GM18511 (cell line): ENCODE data around the gene HSBP1.

Experiments
- ATAC-seq: cut with Tn5 transposase; IDR thresholded peaks from one replicate; pipeline ENCODE4 v1.9.1; 2021; ENCODE audit warnings: mild to moderate bottlenecking, moderate library complexity; ENCODE audit not compliant: unreplicated experiment

The HSBP1 gene

DNA sequence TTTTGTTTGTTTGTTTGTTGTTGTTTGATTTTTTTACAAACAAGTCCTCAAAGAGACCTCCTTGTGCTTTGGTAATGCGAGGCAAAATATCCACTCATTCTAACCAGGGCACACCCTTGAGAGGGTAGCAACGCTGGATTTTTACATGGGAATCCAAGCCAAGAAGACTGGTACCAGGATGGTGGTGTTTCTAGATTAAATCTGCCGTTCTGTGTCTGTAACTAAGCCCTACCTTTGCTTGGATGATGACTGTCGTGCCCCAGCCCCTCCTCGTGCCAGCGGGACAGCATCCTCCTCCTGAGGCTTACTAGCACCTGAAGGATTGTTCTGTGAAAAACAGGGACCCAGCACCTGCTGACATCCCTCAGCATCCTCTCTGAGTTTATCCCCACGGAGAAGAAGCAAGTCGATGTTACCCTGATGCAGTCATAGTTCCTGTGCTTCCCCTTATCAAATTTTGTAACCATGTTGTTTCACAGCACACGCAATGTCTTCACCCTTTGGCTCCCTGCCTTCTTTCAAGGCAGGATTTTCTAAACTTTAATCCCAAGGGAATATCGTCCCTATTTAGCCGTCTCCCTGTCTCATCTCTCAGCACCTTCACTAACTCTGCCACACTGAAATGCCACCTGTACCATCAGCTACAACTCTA is 5.1 kb upstream of the HSBP1 start:
- no peak for ATAC-seq

GRCh38 chr16:83803811-83804210 is 4.0 kb upstream of the HSBP1 start:
- no peak for ATAC-seq

- no peak for ATAC-seq
Observed at GRCh38 chr16:83804366-83804765, 3.4 kb upstream of the HSBP1 start.

GRCh38 chr16:83806036-83806435 is 1.7 kb upstream of the HSBP1 start:
- no peak for ATAC-seq

- no peak for ATAC-seq
Observed at GRCh38 chr16:83806731-83807130, 1.0 kb upstream of the HSBP1 start.

DNA sequence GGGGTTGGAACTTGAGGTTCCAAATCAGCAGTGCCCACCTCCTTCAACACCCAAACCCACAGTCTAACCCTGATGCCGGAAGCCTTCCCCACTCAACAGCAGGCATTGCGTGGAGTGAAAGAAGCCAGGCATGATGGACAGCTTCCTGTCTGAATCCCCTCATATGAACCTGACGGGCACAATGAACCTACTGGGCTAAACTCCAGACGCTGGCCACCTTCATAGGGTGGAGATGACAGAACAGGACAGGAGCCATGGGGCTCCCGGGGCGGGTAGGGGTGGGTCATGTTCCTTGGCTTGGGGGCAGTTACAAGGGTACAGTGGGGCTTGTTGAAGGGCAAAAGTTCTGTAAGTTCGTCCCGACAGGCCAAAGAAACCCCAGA is 460 bp upstream of the HSBP1 start:
- peak; percentile 4 for ATAC-seq

GRCh38 chr16:83808573-83809014 is 816 bp downstream of the HSBP1 start:
- no peak for ATAC-seq

DNA sequence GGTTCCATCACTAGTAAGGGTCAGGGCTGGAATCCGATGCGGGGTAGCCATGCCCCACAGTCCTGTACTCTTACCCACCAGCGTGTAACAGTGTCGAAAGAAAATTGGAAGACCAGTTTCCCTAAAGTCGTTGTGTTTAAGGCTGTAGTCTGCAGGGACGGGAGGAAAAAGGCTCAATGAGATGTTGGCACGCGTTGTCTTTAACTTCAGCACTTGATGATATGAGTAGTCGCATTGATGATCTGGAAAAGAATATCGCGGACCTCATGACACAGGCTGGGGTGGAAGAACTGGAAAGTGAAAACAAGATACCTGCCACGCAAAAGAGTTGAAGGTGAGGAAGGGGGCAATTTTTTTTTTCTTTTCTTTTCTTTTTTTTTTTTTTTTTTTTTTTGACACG is 1.3 kb downstream of the HSBP1 start:
- ATAC-seq: no peak

GRCh38 chr16:83810901-83811300 is 3.1 kb downstream of the HSBP1 start:
- no peak for ATAC-seq

DNA sequence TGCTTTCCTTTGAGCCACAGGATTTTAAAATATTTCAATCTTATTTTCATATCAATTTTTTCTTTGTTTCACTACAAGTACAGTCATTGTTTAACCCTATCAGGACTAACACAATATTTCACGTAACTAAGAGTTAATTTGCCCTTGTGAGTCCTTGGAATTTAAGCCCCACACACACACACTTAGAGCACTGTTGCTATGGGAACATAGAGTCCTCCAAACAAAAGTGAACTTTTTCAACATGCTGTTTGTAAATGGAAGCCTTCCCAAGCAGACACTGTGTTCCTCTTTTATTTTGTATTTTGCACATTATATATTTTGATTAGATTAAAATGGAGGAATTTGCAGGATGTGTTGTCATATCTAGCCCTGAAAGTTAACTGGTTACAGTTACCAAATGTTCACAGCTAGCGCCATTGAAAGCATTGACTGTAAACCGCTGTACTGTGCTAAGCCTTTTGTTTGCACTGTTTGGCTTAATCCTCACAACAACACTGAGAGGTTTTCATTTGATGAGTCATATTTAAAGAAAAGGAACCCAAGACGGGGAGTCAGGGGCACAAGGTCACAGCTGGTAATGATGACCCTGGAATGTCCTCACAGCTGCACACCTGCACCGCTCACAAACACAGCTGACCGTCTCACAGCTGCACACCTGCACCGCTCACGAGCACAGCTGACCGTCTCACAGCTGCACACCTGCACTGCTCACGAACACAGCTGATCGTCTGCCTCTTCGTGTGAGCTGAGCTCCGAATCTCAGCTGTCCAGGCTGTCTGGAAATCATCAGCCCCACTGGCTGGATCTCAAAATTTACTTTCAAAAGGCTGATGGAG is 6.3 kb downstream of the HSBP1 start:
- peak; percentile 72 for ATAC-seq

DNA sequence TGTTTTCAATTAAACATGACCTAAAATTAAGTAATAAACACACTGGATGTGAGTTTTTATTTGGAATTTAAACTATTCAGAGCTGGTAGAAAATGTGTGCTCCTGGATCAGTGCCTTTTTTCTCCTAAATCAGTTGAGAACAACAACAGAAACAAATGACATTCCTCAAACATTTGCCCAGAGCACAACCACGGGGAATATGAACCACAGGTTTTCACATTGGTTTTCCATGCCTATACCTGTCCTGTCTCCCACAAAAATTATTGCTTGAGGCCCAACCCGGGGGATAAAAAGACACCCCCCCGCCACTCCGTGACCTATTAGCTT is 6.8 kb downstream of the HSBP1 start:
- ATAC-seq: no peak

- ATAC-seq: no peak
Observed at GRCh38 chr16:83817022-83817421, 9.2 kb downstream of the HSBP1 start.

GRCh38 chr16:83818276-83818675 is 10.5 kb downstream of the HSBP1 start:
- no peak for ATAC-seq

DNA sequence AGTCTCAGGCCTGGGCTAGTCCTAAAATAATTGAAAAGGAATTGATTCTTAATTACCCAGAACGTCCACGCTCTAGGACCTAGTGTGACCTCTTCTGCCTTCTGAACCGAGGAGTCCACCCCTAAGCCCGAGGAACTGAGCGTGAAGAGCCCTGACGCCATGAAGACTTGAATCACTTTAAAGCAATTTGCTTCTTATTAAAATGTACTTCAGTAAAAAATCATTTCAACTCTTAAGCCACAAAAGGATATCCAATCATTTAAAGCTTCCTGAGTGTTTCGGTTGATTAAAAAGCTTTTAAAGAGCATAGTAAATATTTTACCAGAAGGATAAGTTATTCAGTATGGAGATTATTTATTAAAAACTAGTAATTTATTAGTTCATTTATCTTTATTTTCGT is 11.6 kb downstream of the HSBP1 start:
- no peak for ATAC-seq

DNA sequence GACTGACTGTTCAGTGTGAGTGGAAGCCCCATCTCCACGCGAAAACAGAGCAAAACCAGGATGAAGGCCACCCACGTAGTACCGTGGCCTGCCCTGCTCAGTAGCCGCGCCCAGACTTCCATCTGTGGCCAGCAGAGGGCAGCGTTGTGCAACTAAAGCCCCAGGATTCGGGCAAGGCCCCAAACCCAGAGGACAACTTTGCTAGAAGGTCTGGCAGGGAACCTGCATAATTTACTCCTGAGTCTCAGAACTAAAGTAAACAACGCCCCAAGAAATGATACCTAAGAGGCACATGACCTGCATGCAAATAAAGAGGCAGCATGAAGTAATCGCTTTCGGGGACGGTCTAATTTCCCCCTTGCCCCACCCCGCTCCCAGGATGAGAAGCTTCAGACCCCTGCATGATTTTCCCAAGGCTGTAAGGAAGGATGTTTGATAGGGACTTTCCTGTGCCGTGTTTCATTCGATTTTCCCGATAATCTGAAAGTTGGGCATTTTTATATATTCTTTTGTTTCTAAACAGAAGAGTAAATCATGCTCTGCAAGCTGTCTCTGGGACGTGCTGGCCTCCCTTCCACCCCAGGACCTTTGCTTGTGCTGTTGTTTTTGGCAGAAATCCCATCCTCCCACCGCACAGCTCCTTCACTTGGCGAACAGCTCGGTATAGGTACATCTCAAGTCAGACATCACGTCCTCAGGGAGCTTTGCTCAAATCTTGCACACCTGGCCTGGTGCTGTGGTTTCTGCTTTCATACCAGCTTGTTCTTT is 18.6 kb downstream of the HSBP1 start:
- ATAC-seq: peak; percentile 76

- no peak for ATAC-seq
Observed at GRCh38 chr16:83830091-83830768, 22.5 kb downstream of the HSBP1 start.

GRCh38 chr16:83830769-83831455 is 23.1 kb downstream of the HSBP1 start:
- no peak for ATAC-seq

DNA sequence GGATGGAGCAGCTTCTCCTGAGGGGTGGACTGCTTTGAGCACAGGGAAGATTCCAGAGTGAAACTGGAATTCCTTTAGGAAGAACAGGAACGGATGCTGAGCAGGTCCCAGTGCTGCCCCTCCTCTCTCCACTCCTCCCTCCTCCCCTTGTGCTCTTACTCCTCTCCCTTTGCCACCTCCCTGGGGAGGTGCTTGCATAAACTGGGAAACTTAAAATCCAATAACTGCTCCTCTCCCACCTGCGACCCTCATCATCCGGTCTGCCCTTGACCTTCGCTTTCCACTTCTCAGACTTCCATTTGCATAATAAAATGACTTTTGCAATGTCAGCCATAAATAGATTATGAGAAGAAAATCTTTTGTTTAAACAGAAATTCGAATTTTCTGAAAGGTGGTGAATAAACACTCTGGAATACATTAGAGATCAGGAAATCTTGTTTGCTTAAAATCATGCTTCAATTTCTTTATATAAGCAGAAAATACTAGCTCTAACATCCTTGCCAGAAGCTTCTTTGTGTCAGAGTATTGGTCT is 23.7 kb downstream of the HSBP1 start:
- ATAC-seq: no peak

- ATAC-seq: no peak
Observed at GRCh38 chr16:83833921-83834320, 26.1 kb downstream of the HSBP1 start.
